OCI-M2 (cell line): ENCODE data around the gene SYNDIG1.
"Not testable (repeated sequence)": the region's sequence is repeated elsewhere in the genome, so short reads cannot be mapped to it uniquely, and the experiment has no call there.

Experiments
- DNase-seq: peaks from one replicate; lab custom pipeline; 2025; ENCODE audit not compliant: unreplicated experiment; lab: John Stamatoyannopoulos, UW

The SYNDIG1 gene

DNA sequence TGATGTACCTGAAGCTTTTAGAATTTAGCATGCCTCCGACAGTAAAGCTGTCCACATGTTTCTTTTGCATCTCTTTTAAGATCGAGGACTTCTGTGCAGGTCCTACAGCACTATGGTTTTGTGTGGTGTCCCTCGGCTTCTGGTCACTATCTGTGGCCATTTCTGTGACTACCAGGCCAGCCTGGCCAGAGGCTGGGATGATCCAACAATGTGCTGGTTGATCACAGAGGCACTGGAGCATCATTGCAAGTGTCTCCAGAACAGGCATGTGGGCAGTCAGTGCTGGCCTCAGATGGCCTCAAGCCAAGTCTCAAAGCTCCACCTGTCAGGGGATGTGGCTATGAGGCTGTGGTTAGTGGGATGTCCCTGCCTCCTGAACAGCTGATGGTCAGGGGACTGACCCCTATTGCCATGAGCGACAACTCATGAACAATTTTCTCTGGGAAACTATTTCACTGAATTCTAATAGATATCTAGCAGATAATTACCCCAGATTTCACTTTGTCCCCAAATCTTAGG, 136.6 kb downstream of the SYNDIG1 start:
- DNase-seq, result no peak

- no peak for DNase-seq
Observed at GRCh38 chr20:24607402-24607801, 138.0 kb downstream of the SYNDIG1 start.

GRCh38 chr20:24608926-24609667, 139.7 kb downstream of the SYNDIG1 start:
- no peak for DNase-seq

- no peak for DNase-seq
Observed at GRCh38 chr20:24609757-24610156, 140.3 kb downstream of the SYNDIG1 start.

DNA sequence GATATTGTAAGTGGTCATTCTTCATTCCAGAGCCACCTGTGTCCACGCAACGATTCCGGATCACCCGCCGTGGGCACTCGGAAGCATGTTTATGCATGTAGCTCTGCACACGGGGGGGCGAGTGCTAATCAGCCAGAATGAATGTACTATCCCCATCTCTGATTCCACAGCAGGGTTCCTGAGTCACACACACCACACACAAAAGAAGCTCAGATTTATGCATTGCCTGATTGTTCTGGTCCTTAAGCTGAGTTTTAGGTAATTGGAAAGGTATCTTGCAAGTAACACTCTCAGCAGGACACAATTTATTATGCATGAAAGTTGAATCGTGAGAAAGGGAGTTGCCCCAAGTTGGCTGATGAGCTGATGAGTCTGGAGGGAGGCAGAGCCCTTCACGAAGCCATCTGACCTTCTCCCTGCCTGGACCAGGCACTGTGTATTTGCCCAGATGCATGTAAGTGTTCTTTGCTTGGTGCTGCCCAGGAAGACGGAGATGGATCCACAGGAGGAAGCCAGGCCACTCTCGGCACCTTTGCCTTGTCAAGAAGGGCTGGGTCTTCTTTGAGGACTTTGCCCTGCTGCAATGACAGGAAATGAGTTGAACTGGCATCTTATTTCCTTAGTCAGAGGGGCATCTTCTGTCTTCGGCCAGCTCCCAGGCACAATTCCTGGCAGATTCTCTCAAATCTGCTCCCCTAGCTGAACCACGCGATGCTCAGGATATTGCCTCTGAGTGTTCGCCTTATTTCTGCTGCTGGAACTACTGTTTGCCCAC, 141.1 kb downstream of the SYNDIG1 start:
- no peak for DNase-seq

- no peak for DNase-seq
Observed at GRCh38 chr20:24611360-24612140, 142.1 kb downstream of the SYNDIG1 start.

DNA sequence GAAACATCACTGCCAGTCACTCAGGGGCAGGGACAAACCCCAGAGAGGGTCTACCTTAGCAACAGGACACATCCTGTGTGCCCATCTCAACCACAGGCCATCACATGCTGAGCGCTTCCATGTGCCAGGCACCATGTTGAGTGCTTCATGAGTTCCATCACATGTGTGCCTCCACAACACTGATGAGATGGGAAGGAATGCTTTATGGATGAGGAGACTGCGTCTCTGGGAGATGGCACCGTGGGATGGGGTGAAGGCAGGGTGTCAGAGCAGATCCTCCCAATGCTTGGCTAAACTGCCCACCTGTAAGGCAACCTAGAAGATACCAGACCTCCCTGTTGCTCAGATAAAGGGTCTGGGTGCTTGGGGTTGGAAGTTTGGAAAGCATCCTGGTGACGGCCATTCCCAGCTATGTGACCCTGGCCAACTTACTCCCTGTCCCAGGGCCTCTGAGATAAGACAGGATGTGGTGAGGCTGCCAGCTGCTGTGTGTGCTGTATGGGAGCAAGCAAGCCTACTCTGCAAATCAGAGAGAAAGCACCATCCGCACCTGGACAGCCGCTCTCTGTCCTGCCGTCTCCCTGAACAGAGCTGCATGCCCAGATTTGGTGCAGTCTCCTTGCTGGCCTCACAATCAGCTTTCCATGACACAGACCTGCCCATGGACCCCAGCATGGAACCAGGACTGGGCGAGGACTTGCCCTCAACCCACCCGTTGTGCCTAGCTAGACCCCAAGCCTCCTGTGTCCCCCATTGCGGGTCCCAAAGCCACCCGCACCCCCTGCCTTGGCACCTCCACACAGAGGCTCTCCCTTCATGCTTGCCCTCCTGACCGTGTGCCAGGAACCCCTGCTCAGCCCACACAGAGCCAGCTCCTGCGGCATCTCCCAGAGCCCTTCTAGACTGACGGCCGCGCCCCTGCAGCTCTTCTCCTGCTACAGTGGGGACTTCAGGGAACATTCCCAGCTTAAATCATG, 143.7 kb downstream of the SYNDIG1 start:
- DNase-seq, result no peak

GRCh38 chr20:24614341-24614740, 144.9 kb downstream of the SYNDIG1 start:
- DNase-seq, result no peak

GRCh38 chr20:24615353-24615752, 145.9 kb downstream of the SYNDIG1 start:
- no peak for DNase-seq

DNA sequence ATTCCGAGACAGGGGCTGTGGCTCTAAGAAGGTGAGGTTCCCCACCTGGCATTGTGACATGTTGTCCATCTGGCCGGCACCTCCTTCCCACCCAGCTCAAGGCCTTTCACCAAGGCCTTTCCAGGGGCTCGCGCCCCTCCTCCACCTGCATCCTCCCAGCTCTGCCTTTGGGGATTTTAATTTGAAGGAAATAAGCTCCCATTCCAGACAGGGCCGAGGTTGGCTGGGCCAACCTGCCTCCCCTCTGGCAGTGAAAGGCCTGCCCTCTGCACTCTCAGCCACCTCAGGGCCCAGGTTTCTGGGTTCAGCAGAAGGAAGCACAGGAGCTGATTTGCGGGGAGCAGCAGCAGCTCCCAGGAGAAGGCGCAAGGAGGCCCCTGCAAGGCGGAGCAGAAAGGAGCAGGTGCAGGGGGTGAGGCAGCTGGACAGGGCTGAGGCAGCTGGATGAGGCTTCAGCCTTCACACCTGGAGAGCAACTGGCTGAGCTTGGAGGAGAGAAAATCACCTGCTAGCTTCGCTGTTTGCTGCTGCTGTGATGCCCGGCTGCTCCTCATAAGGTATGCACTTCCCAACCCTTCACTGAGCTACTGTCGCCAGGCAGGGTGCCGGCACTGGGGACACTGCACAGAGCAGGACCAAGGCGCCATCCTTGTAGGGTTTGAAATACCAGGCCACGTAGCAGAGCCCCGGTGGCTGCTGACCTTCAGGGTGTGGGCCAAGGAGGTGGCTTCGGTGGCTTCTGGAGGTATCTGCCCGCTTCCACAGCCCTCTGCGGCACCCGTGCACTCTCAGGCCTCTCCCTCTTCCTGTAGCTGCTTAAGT, 147.0 kb downstream of the SYNDIG1 start:
- no peak for DNase-seq

- DNase-seq, result no peak
Observed at GRCh38 chr20:24617080-24617432, 147.6 kb downstream of the SYNDIG1 start.

- no peak for DNase-seq
Observed at GRCh38 chr20:24617757-24618450, 148.5 kb downstream of the SYNDIG1 start.

- no peak for DNase-seq
Observed at GRCh38 chr20:24618739-24619138, 149.3 kb downstream of the SYNDIG1 start.

DNA sequence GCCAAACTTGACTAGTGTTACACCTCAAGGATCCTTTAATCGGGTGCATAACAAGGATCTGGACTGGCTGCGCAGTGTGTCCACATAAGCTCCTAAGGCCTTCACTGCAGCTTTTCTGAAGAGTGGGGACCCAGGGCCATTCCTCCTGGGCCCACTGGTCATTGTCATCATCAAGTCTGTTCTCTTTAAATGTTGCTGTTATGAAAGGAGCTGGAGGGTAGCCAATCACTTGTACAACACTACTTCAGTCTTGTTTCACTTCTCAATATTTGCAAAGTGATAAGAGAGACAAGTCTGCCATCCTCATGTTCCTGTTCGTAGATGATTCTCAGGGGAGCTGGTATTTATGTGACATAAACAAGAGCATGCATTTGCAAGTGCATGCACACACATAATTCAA, 149.8 kb downstream of the SYNDIG1 start:
- no peak for DNase-seq

DNA sequence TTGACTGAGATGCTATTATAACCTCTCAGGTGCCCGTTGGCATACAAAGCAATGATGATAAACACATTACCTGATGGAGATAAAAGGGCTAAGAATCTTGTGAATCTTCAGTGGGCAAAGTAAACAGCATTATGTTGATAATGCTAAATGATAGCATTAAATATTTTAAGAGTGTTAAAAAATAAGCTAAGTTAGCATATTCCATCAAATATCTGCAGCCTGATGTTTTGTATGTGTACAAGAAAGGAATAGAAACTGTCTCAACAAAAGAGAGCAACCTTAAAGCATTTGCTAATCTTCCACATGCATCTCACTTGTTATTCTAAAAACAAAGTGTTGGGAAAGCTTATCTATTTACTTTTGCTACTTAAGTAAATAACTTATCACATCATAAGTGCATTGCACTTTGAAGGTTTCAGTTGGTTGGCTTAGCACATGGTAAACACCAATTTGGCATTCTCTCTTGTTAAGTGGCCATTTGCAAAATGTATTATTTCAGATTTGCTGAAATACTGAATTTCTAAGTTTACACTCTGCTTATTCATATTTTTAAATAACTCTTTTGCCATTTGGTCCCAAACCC, 151.6 kb downstream of the SYNDIG1 start:
- DNase-seq, result no peak

GRCh38 chr20:24622856-24623255, 153.4 kb downstream of the SYNDIG1 start:
- DNase-seq, result no peak

DNA sequence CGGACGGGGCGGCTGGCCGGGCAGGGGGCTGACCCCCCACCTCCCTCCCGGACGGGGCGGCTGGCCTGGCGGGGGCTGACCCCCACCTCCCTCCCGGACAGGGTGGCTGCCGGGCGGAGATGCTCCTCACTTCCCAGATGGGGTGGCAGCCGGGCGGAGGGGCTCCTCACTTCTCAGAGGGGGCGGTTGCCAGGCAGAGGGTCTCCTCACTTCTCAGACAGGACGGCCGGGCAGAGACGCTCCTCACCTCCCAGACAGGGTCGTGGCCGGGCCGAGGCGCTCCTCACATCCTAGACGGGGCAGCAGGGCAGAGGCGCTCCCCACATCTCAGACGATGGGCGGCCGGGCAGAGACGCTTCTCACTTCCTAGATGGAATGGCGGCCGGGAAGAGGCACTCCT, 156.7 kb downstream of the SYNDIG1 start:
- DNase-seq, result not testable (repeated sequence)

DNA sequence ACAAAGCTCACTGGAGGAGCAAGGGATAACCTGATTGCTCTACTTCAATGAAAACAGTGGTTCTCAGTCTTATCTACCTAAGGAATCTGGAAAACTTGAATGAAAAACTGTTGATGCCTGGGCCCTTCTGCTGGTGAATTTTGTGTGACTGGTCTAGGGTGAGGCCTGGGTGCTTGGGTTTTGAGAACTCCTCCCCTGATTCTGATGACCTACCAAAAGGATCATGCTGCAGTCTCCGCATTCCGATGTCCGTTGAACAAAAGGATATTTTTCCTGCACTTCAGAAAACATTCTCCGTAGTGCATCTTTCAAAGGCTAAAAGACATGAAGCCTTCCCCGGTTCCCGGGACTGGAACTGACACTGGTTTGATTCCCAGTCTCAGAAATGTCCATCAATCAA, 157.9 kb downstream of the SYNDIG1 start:
- no peak for DNase-seq

- DNase-seq, result no peak
Observed at GRCh38 chr20:24627926-24628325, 158.5 kb downstream of the SYNDIG1 start.
